ENCODE results near the gene MAPKAP1.

DNA sequence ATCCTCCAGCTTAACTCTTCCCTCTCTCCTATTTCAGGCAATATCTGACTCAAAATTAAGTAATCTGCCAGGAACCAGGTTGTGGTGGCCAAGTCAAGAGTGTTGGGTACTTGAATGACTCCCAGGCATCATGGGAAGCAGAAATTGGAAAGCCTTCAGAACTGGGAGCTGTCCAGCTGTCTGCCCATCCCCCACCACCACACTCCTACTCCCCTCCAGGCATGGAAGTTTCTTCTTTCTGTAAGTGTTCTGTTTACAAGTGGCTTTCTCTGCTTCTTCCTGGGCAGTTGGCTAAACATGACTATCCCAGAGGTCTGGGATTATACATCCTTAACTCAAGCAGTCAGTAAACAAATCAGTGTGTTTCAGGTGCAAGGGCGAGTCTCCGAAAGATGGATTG is 25.6 kb upstream of the MAPKAP1 start:
- TF ChIP-seq, protein P1, sequence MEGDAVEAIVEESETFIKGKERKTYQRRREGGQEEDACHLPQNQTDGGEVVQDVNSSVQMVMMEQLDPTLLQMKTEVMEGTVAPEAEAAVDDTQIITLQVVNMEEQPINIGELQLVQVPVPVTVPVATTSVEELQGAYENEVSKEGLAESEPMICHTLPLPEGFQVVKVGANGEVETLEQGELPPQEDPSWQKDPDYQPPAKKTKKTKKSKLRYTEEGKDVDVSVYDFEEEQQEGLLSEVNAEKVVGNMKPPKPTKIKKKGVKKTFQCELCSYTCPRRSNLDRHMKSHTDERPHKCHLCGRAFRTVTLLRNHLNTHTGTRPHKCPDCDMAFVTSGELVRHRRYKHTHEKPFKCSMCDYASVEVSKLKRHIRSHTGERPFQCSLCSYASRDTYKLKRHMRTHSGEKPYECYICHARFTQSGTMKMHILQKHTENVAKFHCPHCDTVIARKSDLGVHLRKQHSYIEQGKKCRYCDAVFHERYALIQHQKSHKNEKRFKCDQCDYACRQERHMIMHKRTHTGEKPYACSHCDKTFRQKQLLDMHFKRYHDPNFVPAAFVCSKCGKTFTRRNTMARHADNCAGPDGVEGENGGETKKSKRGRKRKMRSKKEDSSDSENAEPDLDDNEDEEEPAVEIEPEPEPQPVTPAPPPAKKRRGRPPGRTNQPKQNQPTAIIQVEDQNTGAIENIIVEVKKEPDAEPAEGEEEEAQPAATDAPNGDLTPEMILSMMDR (IDR thresholded peaks at IDR 0.05; ENCODE audit: low read length) = no peak
- no peak for TF ChIP-seq EZH2 (IDR thresholded peaks at IDR 0.05; ENCODE audit: borderline replicate concordance, low read length)
